ENCODE data around the gene ANKRD23.

The ANKRD23 gene

DNA sequence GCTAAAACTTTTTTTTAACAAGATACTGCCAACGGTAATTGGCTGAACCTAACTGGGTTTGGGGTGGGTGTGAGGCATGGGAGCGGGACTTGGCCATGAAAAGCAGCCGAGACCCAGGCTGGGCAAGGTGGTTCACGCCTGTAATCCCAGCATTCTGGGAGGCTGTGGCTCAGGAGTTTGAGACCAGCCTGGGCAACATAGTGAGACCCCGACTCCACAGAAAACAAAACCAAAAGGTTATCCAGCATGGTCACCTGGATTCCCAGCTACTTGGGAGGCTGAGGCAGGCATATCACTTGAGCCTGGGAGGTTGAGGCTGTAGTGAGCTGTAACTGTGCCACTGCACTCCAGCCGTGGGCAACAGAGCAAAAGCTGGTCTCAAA is 37.1 kb upstream of the ANKRD23 start:
- no peak for TF ChIP-seq YY1 (IDR thresholded peaks at IDR 0.05; ENCODE audit: low read depth)
- TF ChIP-seq TCF12 (IDR thresholded peaks at IDR 0.05; ENCODE audit: low read depth), result no peak
- TF ChIP-seq, protein P1, sequence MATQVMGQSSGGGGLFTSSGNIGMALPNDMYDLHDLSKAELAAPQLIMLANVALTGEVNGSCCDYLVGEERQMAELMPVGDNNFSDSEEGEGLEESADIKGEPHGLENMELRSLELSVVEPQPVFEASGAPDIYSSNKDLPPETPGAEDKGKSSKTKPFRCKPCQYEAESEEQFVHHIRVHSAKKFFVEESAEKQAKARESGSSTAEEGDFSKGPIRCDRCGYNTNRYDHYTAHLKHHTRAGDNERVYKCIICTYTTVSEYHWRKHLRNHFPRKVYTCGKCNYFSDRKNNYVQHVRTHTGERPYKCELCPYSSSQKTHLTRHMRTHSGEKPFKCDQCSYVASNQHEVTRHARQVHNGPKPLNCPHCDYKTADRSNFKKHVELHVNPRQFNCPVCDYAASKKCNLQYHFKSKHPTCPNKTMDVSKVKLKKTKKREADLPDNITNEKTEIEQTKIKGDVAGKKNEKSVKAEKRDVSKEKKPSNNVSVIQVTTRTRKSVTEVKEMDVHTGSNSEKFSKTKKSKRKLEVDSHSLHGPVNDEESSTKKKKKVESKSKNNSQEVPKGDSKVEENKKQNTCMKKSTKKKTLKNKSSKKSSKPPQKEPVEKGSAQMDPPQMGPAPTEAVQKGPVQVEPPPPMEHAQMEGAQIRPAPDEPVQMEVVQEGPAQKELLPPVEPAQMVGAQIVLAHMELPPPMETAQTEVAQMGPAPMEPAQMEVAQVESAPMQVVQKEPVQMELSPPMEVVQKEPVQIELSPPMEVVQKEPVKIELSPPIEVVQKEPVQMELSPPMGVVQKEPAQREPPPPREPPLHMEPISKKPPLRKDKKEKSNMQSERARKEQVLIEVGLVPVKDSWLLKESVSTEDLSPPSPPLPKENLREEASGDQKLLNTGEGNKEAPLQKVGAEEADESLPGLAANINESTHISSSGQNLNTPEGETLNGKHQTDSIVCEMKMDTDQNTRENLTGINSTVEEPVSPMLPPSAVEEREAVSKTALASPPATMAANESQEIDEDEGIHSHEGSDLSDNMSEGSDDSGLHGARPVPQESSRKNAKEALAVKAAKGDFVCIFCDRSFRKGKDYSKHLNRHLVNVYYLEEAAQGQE (IDR thresholded peaks at IDR 0.05; ENCODE audit: low read depth), result no peak
- TF ChIP-seq ZBTB7A (IDR thresholded peaks at IDR 0.05; ENCODE audit: low read depth), result no peak
- TF ChIP-seq TEAD4 (IDR thresholded peaks at IDR 0.05), result no peak
- no peak for TF ChIP-seq NFIC (IDR thresholded peaks at IDR 0.05)
- TF ChIP-seq, protein P2, sequence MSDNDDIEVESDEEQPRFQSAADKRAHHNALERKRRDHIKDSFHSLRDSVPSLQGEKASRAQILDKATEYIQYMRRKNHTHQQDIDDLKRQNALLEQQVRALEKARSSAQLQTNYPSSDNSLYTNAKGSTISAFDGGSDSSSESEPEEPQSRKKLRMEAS (IDR thresholded peaks at IDR 0.05), result no peak
- TF ChIP-seq CREB1 (IDR thresholded peaks at IDR 0.05; ENCODE audit: low read depth), result no peak
- no peak for TF ChIP-seq TAF1 (IDR thresholded peaks at IDR 0.05; ENCODE audit: low read depth)
- no peak for TF ChIP-seq RAD21 (IDR thresholded peaks at IDR 0.05; ENCODE audit: low read depth)
- TF ChIP-seq EP300 (IDR thresholded peaks at IDR 0.05; ENCODE audit: borderline replicate concordance), result no peak
- no peak for TF ChIP-seq EGR1 (IDR thresholded peaks at IDR 0.05)
- TF ChIP-seq FOXM1 (IDR thresholded peaks at IDR 0.05; ENCODE audit: borderline replicate concordance, low read depth), result no peak
- no peak for TF ChIP-seq CEBPB (IDR thresholded peaks at IDR 0.05)

DNA sequence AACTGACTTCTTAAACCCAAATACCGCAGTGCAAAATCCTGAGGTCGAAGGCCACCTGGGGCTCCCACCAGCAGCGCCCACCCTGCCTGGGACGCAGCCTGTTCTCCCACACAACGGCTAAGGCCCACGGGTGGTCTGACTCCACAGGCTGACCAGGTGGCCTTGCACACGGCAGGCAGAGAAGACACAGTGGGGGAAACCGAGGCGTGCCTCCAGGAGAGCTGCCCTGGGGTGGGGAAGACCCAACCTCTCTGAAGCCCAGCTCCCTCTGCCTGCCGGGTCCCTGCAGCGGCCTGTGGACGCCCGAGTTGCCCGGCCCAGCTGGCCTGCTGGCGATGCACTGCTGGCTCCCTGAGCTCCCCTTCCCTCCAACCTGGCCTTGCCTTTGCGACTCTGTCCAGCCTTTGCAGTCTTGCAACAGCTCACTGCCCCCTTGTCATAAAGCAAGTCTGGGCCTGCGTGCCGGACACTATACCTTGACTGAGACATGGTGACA is 35.8 kb upstream of the ANKRD23 start:
- TF ChIP-seq, protein P1 (IDR thresholded peaks at IDR 0.05; ENCODE audit: low read depth), result no peak
- TF ChIP-seq, protein P3, sequence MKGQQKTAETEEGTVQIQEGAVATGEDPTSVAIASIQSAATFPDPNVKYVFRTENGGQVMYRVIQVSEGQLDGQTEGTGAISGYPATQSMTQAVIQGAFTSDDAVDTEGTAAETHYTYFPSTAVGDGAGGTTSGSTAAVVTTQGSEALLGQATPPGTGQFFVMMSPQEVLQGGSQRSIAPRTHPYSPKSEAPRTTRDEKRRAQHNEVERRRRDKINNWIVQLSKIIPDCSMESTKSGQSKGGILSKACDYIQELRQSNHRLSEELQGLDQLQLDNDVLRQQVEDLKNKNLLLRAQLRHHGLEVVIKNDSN (IDR thresholded peaks at IDR 0.05), result no peak
- TF ChIP-seq EP300 (IDR thresholded peaks at IDR 0.05; ENCODE audit: borderline replicate concordance), result no peak
- no peak for TF ChIP-seq ZBTB7A (IDR thresholded peaks at IDR 0.05; ENCODE audit: low read depth)
- no peak for TF ChIP-seq NFIC (IDR thresholded peaks at IDR 0.05)

DNA sequence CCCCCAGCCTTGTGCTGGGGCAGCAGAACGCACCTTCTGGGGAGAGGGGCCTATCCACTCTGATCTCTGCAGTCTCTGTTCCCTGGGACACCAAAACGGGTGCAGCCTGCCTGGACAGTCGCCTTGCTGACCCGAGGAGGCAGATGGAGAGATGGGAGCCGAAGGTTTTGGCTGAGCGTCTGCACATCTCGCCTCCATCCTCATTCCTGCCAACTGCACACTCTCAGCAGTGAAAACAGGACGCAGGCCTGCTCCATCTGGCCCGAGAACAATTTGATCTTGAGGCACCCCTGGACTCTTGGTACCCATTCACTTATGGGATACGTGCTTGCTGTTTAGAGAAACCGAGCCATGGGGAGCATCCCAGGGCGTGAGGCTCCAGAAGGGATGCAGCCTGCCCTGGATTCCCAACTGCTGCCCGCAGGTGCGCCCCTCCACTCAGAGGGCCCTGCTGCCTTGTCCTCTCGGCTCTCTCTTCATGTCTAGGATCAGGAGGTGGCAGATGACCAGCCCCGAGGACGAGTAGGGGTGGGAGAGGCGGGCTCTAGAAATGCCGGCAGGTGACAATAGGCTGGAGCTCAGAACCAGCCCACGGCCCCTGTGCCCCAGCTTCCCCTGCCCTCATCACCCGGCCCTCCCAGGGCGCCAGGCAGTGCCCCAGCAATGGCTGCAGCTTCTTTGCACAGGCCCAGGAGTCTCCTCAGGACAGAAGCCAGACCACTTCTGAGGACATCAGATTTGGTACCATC is 35.1 kb upstream of the ANKRD23 start:
- TF ChIP-seq EP300 (IDR thresholded peaks at IDR 0.05; ENCODE audit: borderline replicate concordance), result no peak
- TF ChIP-seq, protein P2 (IDR thresholded peaks at IDR 0.05), result no peak
- no peak for TF ChIP-seq TAF1 (IDR thresholded peaks at IDR 0.05; ENCODE audit: low read depth)
- TF ChIP-seq NFIC (IDR thresholded peaks at IDR 0.05), result no peak
- TF ChIP-seq, protein P1 (IDR thresholded peaks at IDR 0.05; ENCODE audit: low read depth), result no peak
- no peak for TF ChIP-seq TCF12 (IDR thresholded peaks at IDR 0.05; ENCODE audit: low read depth)
- no peak for TF ChIP-seq RAD21 (IDR thresholded peaks at IDR 0.05; ENCODE audit: low read depth)
- TF ChIP-seq, protein P3 (IDR thresholded peaks at IDR 0.05), result no peak
- TF ChIP-seq FOXM1 (IDR thresholded peaks at IDR 0.05; ENCODE audit: borderline replicate concordance, low read depth), result no peak
- TF ChIP-seq TEAD4 (IDR thresholded peaks at IDR 0.05), result no peak

DNA sequence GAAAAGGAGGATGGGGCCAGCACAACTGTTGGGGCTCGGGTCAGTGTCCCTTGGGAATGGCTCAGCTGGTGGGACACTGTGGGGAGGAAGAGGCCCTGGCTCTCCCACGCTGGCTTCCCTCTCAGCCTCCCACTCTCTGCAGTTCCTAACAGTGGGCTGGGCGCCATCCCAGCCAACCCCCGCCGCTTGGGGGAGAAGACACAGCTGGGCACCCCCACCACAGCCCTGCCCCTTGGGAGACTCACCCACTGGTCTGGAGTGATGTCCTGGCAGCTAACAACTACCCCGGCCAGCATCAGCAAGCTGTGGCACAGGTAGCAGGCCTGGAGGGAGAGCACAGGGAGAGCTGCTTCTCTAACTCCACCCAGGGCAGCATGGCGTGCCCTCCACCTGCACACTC is 34.4 kb upstream of the ANKRD23 start:
- no peak for TF ChIP-seq ZBTB7A (IDR thresholded peaks at IDR 0.05; ENCODE audit: low read depth)

DNA sequence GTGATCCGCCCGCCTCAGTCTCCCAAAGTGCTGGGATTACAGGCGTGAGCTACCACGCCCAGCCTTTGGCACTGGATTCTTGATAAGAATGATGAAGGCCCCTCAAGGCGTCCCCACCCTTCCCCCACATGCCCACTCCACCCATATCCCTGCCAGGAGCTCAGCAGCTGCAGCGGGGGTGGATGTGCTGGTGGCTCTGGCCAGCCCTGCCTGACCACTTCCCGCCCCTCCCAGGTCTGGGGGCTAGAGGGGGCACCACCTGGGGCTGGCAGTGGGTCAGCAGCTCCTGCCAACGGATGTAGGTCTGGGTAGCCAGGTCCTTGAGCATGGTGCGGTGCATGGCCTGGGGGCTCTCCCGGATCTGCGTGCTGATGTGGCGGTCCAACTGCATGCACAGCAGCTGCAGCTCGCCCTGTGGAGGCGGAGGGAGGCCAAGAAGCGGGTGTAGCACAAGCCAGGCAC is 33.8 kb upstream of the ANKRD23 start:
- no peak for TF ChIP-seq TEAD4 (IDR thresholded peaks at IDR 0.05)
- TF ChIP-seq, protein P1 (IDR thresholded peaks at IDR 0.05; ENCODE audit: low read depth), result no peak
- no peak for TF ChIP-seq EGR1 (IDR thresholded peaks at IDR 0.05)
- TF ChIP-seq, protein P2 (IDR thresholded peaks at IDR 0.05), result no peak
- no peak for TF ChIP-seq TCF12 (IDR thresholded peaks at IDR 0.05; ENCODE audit: low read depth)
- TF ChIP-seq, protein P3 (IDR thresholded peaks at IDR 0.05), result no peak
- no peak for TF ChIP-seq YY1 (IDR thresholded peaks at IDR 0.05; ENCODE audit: low read depth)
- no peak for TF ChIP-seq RAD21 (IDR thresholded peaks at IDR 0.05; ENCODE audit: low read depth)
- TF ChIP-seq NFIC (IDR thresholded peaks at IDR 0.05), result no peak
- no peak for TF ChIP-seq CEBPB (IDR thresholded peaks at IDR 0.05)
- no peak for TF ChIP-seq FOXM1 (IDR thresholded peaks at IDR 0.05; ENCODE audit: borderline replicate concordance, low read depth)
- no peak for TF ChIP-seq CREB1 (IDR thresholded peaks at IDR 0.05; ENCODE audit: low read depth)
- no peak for TF ChIP-seq ZBTB7A (IDR thresholded peaks at IDR 0.05; ENCODE audit: low read depth)
- TF ChIP-seq EP300 (IDR thresholded peaks at IDR 0.05; ENCODE audit: borderline replicate concordance), result no peak
- TF ChIP-seq TAF1 (IDR thresholded peaks at IDR 0.05; ENCODE audit: low read depth), result no peak
